Natural killer cell (primary cell): Measurements from ENCODE around the gene C1orf167. TPM values are rescaled to one million over a fixed set of nuclear protein-coding genes. Genes with fewer than 3 reads are reported as not detected.
A peak's percentile ranks its signal among the peaks of the same experiment; 100 is the strongest.

Experiments
- ATAC-seq, 3 donors: fragments of 150-1000 bp in 2 of 3; fragments of 200-7000 bp in 1 of 3; cut with Tn5 transposase; 1 replicate in 1 of 3; 2 replicates in 2 of 3; pipeline ENCODE4 v1.10.0; 2021; ENCODE audit warnings: mild to moderate bottlenecking in 2 of 3, moderate library complexity in 2 of 3
- DNase-seq, 2 donors: peaks; one replicate each; pipeline versions ENCODE4 v3.0.0 to v3.0.0-alpha.2; 2013 to 2021; ENCODE audit warnings: mixed read lengths in 1 of 2
- H3K27ac ChIP-seq: one replicate; pipeline ENCODE4 v1.5.1; 2013; ENCODE audit warnings: mild to moderate bottlenecking, low read length
- H3K27me3 ChIP-seq: one replicate; pipeline ENCODE4 v1.6.1; 2013; ENCODE audit warnings: low read length; ENCODE audit not compliant: control insufficient read depth, insufficient read depth
- H3K36me3 ChIP-seq: one replicate; pipeline ENCODE4 v1.6.1; 2013; ENCODE audit warnings: low read length; ENCODE audit not compliant: control insufficient read depth, insufficient read depth
- H3K4me1 ChIP-seq: one replicate; pipeline ENCODE4 v1.6.1; 2013; ENCODE audit warnings: low read length; ENCODE audit not compliant: control insufficient read depth, insufficient read depth
- H3K4me3 ChIP-seq: one replicate; pipeline ENCODE4 v1.5.1; 2013; ENCODE audit warnings: low read length
- H3K9me3 ChIP-seq: one replicate; pipeline ENCODE4 v1.6.1; 2013; ENCODE audit warnings: low read length; ENCODE audit not compliant: control insufficient read depth, insufficient read depth
- H3K27ac Mint-ChIP-seq, 2 donors: one replicate each; pipeline ENCODE4 v1.8.0; 2022; ENCODE audit warnings: mild to moderate bottlenecking in 2 of 2, mixed read lengths in 2 of 2, moderate library complexity in 1 of 2
- H3K27me3 Mint-ChIP-seq, 2 donors: one replicate each; pipeline ENCODE4 v1.8.0; 2022; ENCODE audit warnings: low read depth in 2 of 2, mixed read lengths in 2 of 2
- H3K36me3 Mint-ChIP-seq: one replicate; pipeline ENCODE4 v1.8.0; 2022; ENCODE audit warnings: mixed read lengths
- H3K4me1 Mint-ChIP-seq, 2 donors: one replicate each; pipeline ENCODE4 v1.8.0; 2022; ENCODE audit warnings: mixed read lengths in 2 of 2
- H3K4me3 Mint-ChIP-seq: one replicate; pipeline ENCODE4 v1.8.0; 2022; ENCODE audit warnings: mild to moderate bottlenecking, moderate library complexity, mixed read lengths
- H3K9me3 Mint-ChIP-seq, 2 donors: one replicate each; pipeline ENCODE4 v1.8.0; 2022; ENCODE audit warnings: mixed read lengths in 2 of 2
- WGBS: methylation state at CpG from one replicate; pipeline ENCODE4 v1.1.7; 2013; ENCODE audit warnings: missing lambda C conversion rate; ENCODE audit not compliant: insufficient coverage; 5-methylcytosine and 5-hydroxymethylcytosine counted together
- intact Hi-C: fragments of 100-400 bp; cut with micrococcal nuclease; formaldehyde crosslinking; loops from one replicate; pipeline ENCODE4 v1.14.2; 2022
- total RNA-seq, 4 donors: library from RNA; stranded (reverse); fragments of 120-200 nt in 1 of 4; gene quantifications; one replicate each; pipeline versions ENCODE4 v1.2.3 to v1.2.4, GENCODE V29; 2013 to 2022
- TF ChIP-seq, protein P1 (sequence below): fragments of 200-600 bp; IDR thresholded peaks from one replicate; pipeline ENCODE4 v1.8.0; 2022; ENCODE audit warnings: antibody characterized with exemption

C1orf167 gene
- total RNA-seq, 3 donors from 2014 or later (not counting 1 experiment from before 2014, with no cell fraction given), result 0.15 TPM; not detected in 2

DNA sequence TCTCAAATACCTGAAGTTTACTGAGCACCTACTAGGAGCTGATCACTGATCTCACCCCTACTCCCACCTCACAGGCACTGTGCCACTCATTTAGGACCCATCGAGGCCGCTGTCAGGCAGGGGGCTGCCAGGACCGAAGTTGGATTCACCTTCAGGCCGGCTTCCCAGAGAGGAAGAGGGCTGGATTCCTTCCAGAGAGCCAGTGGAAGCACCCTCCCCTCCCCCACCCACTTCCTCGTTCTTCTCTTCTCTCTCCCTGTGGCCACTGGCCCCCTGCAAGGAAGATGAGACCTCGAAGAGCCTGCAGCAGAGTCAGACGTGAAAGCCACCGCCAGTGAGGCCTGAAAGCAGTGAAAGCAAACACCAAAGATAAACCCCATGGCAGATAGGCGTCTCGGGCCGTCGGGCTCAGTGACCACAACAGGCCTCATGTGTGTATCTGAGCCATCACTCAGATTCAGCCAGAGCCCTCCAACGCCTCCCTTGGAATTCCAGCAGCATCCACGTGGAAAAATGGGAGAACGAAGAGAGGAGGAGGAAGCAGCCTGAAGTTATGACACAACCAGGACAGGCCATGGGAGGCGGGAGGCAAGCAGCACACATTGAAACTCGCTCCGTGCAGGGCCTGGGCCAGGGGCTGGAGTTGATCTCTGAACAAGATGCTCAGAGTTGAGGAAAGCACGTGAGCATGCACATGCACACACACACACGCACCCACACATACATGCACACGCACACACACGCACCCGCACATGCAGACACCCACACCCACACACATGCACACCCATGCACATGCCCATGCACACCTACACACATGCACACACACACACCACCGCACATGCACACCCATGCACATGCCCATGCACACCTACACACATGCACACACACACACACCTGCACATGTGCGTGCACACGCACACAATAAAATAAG lies 32.2 kb upstream of the C1orf167 start:
- WGBS, result 25% methylated on average over 26 of the region's 26 CpGs
- no peaks in the 10 kb centered on the region for H3K27me3 ChIP-seq
- H3K4me3 Mint-ChIP-seq, result peak overlapping the region; percentile 91
- H3K36me3 ChIP-seq, result no peaks in the 10 kb centered on the region
- TF ChIP-seq, protein P1, sequence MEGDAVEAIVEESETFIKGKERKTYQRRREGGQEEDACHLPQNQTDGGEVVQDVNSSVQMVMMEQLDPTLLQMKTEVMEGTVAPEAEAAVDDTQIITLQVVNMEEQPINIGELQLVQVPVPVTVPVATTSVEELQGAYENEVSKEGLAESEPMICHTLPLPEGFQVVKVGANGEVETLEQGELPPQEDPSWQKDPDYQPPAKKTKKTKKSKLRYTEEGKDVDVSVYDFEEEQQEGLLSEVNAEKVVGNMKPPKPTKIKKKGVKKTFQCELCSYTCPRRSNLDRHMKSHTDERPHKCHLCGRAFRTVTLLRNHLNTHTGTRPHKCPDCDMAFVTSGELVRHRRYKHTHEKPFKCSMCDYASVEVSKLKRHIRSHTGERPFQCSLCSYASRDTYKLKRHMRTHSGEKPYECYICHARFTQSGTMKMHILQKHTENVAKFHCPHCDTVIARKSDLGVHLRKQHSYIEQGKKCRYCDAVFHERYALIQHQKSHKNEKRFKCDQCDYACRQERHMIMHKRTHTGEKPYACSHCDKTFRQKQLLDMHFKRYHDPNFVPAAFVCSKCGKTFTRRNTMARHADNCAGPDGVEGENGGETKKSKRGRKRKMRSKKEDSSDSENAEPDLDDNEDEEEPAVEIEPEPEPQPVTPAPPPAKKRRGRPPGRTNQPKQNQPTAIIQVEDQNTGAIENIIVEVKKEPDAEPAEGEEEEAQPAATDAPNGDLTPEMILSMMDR, result no peak
- H3K27ac Mint-ChIP-seq, result peak overlapping the region; percentile 88 to 95
- H3K4me1 Mint-ChIP-seq, result peaks cover 37 to 39% of the 10 kb centered on the region in 2 donors
- peaks cover 62% of the 10 kb centered on the region for H3K4me1 ChIP-seq
- no peaks in the 10 kb centered on the region for H3K27me3 Mint-ChIP-seq
- peak overlapping the region; percentile 59 for H3K27ac ChIP-seq
- H3K9me3 ChIP-seq, result no peaks in the 10 kb centered on the region
- intact Hi-C loops, result loop anchor here (1.0 to 10.0 kb wide), 3 partner anchors 36 to 695 kb away; partner anchors contain the start of gene MTOR
- no peak overlapping the region for H3K4me3 ChIP-seq
- no peak for DNase-seq
- H3K36me3 Mint-ChIP-seq, result no peaks in the 10 kb centered on the region
- no peaks in the 10 kb centered on the region for H3K9me3 Mint-ChIP-seq
- ATAC-seq, result peak in 2 of 3 donors; percentile 47 to 54

DNA sequence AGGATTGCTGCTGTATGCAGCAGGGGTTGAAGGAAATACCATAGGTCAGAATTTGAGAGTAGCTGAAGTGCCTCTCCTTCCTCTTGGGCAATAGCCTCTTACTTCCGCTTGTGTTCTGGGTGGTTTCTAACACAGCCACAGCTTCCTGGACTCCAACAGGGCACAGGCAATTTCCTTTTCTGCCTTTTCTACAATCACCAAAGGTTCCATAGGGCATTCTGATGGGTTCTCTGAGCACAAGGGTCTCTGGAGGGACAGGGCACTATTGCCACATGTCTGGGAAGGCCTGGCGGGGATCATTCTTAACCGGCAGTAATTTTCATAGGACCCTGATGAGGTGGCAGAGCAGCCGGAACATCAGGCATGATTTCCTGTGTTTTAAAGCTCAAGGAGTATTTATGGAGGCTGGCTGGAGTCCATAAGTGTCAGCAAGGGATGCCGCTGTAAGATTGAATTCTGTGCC lies 31.5 kb upstream of the C1orf167 start:
- peak overlapping the region; percentile 81 for H3K27ac ChIP-seq
- TF ChIP-seq, protein P1, result no peak
- peak overlapping the region; percentile 6 for H3K4me3 ChIP-seq
- Mint-ChIP-seq H3K27me3 (no peaks in the 10 kb centered on the region), H3K9me3 (no peaks in the 10 kb centered on the region), H3K27ac (peak overlapping the region; percentile 88 to 95), H3K36me3 (no peaks in the 10 kb centered on the region), H3K4me3 (peak overlapping the region; percentile 91), H3K4me1 (peaks cover 39 to 42% of the 10 kb centered on the region in 2 donors)
- ATAC-seq (peak; percentile 84 to 91 (median 90)), DNase-seq (peak in 1 of 2 donors; percentile 81)
- H3K4me1 ChIP-seq, result peaks cover 60% of the 10 kb centered on the region
- WGBS, result 0% methylated on average over 5 of the region's 5 CpGs
- no peaks in the 10 kb centered on the region for H3K36me3 ChIP-seq
- H3K9me3 ChIP-seq, result no peaks in the 10 kb centered on the region
- intact Hi-C loops, result loop anchor here (1.0 to 10.0 kb wide), 2 partner anchors 37 to 466 kb away; partner anchors contain the start of gene MTOR
- H3K27me3 ChIP-seq, result no peaks in the 10 kb centered on the region

DNA sequence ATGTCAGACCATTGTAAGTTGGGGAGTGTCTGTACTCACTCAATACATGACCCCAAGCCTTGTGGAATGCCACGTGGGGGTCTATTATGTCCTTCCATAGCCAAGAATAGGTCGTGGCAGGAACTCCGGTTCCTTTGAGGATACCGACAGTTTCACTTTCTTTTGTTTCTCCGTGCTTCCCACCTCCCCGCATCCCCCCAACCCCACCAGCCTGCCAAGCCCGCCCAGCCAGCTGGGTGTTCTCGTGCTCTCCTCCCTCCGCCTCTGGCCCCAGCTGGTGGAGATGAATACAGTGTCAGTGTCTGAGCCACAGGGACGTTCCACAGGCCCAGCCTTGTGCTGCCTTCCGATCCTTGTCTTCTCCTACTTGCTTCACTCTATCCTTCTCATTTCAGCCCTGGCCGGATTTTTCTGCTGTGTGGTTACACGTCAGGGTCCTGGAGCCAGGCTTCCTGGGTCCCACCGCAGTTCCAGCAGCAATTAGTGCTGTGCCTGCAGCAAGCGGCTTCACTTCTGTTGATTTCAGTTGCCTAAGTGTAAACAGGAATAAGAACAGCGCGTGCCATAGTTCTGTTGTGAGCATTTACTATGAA lies 30.2 kb upstream of the C1orf167 start:
- Histone ChIP-seq H3K4me1 (peaks cover 65% of the 10 kb centered on the region), H3K27me3 (no peaks in the 10 kb centered on the region), H3K4me3 (peak overlapping the region; percentile 25), H3K27ac (peak overlapping the region; percentile 81), H3K36me3 (no peaks in the 10 kb centered on the region), H3K9me3 (no peaks in the 10 kb centered on the region)
- TF ChIP-seq, protein P1, result no peak
- H3K4me1 Mint-ChIP-seq, result peaks cover 48 to 52% of the 10 kb centered on the region in 2 donors
- ATAC-seq (peak in 2 of 3 donors; percentile 24 to 28), DNase-seq (peak in 1 of 2 donors; percentile 56)
- peak overlapping the region; percentile 88 to 95 for H3K27ac Mint-ChIP-seq
- H3K27me3 Mint-ChIP-seq, result no peaks in the 10 kb centered on the region
- H3K4me3 Mint-ChIP-seq, result peak overlapping the region; percentile 91
- WGBS, result 23% methylated on average over 16 of the region's 17 CpGs
- intact Hi-C loops, result loop anchor here (10.0 kb wide), 1 partner anchor 467 kb away; the partner anchor contains the start of gene MTOR
- no peaks in the 10 kb centered on the region for H3K36me3 Mint-ChIP-seq
- H3K9me3 Mint-ChIP-seq, result no peaks in the 10 kb centered on the region
